Ureter (tissue), 1 donor: ENCODE measurements around the gene PQBP1. TPM values are rescaled to one million over a fixed set of nuclear protein-coding genes. Genes with fewer than 3 reads are reported as not detected.

Experiments used
- DNase-seq: peaks from one replicate; pipeline ENCODE4 v3.0.0-alpha.2; 2020; ENCODE audit warnings: low spot score
- total RNA-seq: library from RNA; stranded (reverse); gene quantifications from one replicate; pipeline ENCODE4 v1.2.4, GENCODE V29; 2023
- donor health status: DM: yes; HTN: yes; CAD: no.

Gene PQBP1
- total RNA-seq, 1 donor from 2014 or later, result 65.1 TPM

DNA sequence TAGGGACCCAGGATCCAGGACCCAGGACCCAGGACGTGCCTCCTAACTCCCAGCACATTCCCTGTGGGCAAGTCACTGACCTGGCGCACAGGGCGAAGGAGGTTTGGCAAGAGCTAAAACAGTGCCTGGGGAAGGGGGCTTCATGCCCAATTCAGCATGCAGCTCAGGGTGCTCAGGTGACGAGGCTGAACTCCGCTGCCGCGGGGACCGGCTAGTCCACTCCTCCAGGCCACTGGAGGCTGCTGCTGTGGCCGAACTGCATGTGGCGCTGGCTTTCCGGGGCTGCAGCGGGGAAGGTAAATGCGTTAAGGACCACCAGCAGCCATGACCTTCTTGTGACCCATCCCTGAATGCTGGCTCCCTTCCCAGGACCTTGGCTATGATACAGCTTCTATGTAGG, 26.0 kb downstream of the PQBP1 start:
- DNase-seq, result no peak

DNA sequence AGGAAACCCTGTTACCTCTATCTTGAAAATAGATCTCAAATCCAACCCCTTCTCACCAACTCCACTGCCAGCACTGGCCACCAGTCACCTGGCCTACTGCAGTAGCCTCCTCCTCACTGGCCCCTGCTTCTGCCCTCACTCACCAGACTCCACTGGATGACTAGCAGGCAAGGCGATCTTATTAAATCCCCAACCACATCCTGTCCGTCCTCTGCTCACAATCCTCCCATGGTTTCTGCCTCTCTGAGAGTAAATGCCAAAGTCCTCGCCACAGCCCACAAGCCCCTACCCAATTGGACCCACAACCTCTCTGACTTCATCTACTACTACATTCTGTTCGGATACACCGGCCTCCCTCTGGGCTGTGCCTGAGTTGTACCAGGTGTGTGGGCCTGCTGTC, 26.5 kb downstream of the PQBP1 start:
- no peak for DNase-seq

DNA sequence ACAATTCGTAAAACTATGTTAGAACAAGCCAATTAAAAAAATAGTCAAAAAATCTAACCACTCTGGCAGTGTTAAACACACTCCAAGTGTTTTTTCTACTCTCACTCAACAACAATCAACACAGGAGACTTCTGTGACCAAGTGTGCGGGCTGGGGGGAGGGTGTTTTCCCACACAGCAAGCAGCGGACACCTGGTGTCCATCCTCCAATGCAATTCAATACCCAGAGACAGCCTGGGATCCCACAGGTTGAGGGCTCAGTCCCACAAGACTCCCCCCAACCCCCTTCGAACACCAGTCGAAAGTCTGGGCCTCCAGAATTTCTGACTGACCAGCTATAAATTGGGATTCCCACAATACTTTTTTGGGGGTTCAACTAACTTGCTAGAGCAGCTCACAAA, 29.4 kb downstream of the PQBP1 start:
- no peak for DNase-seq

DNA sequence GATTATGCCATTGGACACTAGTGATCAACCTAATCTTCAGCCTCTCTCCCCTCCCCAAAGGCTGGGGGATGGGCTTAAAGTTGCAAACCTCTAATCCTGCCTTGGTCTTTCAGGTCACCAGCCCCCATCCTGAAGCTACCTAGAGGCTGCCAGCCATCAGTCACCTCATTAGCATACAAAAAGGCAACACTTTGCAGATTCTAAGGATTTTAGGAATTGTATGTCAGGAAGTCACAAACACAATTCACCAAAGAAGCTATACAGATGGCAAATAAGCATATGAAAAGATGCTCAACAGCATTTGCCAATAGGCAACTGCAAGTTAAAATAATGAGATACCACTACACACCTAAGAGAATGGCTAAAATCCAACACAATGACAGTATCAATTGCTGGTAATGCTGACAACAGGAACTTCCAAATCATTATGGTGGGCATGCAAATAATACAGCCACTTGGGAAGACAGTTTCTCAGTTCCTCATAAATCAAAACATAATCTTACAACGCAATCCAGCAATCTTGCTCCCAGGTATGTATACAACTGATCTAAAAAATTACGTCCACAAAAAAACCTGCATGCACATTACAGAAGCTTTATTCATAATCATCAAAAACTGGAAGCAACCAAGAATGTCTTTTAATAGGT, 30.1 kb downstream of the PQBP1 start:
- DNase-seq, result no peak

DNA sequence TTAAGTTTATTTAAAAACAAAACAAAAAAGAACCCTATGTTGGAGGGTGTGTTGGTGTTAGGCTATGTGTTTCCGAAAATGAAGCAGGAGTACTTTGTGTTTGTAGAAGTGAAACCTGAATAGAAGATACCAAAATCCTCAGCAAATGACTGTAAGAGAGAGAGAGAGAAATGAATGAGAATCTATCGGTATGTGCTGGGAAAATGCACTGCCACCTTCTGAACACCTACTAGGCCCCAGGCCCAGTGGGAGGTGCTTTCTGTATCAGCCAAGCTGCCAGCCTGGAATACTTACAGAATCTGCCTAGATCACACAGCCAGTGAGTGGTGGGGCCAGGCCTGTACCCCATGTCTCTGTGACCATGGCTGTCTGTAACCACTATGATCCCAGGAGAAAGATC, 36.0 kb downstream of the PQBP1 start:
- no peak for DNase-seq

DNA sequence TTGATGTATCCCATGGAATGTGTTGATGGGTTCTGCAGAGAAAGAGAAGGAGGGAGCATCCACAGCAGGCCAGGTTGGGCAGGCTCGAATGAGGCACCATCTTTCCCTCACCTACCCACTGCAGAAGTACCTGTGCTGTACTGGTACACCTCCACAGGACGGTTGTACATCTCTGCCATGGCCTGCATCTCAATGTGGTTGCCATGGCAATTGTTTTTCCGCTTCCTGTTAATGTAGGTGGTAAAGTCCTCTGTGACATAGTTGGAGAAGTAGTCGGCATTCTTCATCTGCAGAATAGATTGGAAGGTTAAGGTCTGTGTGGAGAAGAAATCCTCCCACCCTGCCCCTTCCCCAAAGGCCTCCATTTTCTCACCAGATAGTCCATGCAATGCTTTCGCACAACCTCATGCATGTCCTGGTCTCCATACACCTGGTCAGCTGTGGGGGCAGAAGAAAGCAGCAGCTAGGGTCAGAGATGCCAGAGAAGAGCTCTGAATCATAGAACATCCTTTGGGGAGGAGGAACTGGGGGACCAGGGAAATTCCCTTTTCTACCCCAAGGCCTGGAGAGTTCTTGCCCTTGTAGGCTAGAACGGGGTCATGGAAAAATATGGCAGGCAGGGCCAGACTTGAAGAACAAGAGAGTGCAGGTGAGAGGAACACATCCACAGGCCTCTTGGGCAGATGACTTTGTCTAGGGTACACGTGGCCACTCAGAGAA, 37.0 kb downstream of the PQBP1 start:
- DNase-seq, result no peak

DNA sequence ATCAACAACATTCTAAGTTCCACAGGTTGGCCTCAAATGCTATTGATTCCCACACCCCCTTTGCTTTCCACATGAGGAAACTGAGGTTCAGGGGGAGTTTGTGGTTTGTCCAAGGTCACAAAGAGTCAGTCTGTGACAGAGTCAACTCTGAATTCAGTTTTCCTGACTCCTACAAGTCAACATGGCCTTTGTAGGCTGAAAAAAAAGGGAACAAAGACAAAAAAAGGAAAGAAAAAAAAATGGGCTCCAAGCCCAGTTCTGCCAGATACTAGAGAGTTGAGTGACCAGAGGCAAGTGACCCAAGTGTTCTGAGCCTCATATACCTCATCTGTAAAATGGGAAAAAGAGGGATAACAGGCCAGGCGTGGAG, 37.6 kb downstream of the PQBP1 start:
- DNase-seq, result no peak

DNA sequence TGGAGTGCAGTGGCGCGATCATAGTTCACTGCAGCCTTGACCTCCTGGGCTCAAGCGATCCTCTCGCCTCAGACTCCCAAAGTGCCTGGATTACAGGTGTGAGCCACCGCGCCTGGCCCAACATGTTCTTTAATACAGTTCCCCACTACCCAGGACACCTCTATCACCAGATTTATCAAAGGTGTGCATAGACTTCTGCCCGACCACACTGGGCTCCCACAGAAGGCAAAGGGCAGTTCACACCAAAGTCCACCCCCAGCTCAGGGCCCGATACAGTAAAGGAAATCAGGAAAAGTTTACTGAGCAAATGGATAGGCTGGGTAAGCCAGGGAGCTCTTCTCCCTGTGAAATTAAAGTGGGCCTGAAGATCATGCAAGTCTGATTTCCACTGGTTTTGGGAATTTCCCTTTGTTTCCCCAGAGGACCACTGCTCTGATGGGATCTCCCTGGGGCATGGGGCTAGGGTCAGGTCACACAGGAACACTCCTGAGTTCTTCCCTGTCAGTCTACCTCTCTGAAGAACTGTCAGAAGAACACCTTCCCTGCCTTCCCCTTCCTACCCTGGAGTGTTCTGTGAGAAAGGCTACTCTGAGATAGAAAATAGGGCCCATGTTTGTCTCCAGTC, 38.8 kb downstream of the PQBP1 start:
- no peak for DNase-seq

DNA sequence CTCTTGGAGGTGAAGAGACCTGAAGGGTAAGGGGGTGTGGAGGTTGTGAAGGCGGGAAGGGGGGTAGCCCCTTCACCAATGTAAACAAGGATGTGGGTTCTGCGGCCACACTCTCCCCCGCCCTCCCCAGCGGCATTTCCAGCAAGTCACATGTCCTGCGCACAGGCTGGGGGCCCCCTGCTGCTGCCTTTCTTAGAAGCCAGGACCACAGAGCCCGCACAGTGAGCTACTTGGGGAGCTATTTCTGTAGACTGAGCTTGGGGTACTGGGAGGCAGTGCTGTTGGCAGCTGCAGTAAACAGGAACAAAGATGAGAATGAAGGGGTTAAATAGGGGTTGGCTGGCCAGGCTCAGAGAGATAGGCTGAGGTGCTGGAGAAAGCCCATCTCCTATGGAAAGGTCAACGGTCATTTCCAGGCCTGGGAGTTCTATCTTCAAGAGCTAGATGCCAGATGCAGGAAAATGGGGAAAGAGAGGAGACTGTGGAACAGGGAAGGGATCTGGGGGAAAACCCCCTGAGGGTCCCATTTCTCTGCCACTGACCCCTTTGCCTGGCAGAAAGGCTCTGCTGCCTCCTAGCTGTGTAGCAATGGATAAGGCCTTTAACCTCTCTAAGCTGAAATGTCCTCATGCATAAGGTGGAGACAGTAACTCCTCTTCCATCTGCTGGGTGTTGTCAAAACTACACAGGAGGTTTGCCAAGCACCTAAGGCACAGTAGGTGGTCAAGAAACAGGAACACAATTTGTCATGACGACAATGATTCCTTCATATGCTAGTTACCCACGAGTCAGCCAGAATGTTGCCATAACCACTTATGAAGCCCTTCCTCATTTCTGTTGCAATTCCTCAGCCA, 39.6 kb downstream of the PQBP1 start:
- DNase-seq, result peak; percentile 66

DNA sequence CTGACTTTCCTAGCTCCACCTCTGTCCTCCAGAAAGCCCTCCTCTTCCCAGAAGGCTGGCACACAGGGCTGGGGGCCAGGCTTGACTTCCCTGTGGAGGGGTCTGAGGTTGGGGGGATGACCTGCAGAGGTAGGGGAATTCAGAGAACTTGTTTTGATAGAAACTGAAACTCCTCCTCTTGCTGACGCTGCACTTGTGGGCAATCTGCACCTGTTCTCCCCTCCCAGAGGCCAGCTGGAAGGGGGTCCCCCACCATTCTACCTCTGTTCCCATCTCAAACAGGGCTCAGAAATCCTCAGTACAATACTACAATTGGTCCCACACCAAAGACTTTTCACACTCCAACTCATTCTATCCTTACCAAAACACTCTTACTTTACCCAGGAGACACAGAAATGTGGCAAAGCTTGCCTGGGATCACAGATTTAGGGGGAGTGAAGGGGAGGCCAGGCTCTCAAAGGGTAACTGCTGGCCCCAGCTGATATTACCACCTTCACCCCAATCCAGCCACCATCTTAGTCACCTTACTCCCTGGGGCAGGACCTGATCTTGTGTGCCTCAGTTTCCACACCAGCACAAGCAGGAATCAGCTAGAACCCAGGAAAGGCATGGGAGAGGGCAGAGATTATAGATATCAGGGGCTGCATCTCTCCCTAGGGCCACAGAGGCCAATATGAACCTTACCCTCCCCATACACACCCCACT, 41.1 kb downstream of the PQBP1 start:
- DNase-seq, result no peak

DNA sequence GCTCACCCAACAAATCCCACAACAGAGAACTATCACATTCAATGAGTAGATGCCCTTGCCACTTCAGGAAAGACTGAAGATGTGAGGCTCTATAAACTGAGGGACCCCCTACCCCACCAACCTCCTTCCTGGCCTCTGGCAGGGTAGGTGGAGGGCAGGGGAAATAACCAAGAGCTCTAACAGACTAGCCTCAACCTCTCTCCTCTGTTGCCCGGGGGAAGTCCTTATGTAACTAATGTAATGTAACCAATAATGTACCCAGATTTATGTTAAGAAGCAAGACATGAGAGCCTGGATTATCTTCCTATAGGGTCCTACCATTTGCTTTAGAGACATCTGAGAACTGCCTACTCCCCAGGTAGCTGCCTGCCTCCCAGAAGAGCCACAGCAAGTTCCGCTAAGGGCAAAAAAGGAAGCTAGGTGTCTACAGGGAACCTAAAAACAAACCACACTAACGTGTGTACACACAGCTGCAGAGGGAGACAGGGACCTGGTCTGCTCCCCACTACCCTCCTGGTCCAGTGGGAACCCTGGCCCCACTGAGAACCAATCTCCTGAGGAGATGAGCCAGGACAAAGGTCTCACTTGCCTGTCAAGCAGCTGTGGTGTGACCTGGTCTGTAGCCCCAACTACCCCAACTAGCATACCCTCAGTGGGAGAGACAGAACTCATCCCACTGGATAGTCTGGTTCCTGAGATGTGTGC, 41.9 kb downstream of the PQBP1 start:
- no peak for DNase-seq

DNA sequence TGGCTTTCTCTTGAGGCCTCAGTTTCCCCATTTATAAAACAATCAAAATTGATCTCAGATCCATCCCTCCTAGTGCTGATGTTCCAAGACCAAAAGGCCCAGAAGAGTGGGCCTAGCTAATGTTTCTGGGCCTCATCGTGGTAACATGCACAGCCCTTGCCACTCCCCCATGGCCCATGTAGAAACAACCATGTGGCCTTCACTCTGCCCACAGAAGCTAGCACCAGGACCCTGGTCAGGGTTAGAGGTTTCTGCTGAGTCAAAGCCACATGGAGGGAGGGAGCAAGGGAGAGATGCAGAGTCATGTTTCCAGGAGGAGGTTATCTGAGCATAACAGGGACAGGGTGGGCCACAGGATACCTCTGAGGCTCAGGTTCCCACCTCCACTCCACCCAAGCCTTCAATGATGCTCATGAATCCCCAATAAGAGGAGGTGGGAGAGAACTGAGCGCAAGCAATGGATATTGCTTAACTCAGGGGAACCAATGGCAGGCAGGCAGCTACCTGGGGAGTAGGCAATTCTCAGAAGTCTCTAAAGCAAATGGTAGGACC, 42.8 kb downstream of the PQBP1 start:
- no peak for DNase-seq

DNA sequence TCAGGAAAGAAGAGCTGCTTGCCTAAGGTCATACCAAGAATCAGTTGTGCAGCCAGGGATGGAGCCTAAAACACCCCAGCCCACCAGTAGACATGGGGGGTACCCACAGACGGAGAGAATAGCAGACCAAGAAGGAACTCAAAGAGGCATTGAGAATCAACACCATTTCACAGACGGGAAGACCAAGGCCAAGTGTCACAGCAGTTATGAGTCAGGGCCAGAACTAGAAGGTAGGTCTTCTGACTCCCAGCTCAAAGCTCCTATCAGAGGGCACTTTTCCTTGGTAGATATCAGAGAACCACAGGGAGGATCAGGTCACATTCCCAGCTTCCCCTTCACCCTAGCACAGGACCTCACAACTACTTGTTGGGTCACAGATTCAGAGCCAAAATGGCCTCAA, 45.2 kb downstream of the PQBP1 start:
- no peak for DNase-seq

DNA sequence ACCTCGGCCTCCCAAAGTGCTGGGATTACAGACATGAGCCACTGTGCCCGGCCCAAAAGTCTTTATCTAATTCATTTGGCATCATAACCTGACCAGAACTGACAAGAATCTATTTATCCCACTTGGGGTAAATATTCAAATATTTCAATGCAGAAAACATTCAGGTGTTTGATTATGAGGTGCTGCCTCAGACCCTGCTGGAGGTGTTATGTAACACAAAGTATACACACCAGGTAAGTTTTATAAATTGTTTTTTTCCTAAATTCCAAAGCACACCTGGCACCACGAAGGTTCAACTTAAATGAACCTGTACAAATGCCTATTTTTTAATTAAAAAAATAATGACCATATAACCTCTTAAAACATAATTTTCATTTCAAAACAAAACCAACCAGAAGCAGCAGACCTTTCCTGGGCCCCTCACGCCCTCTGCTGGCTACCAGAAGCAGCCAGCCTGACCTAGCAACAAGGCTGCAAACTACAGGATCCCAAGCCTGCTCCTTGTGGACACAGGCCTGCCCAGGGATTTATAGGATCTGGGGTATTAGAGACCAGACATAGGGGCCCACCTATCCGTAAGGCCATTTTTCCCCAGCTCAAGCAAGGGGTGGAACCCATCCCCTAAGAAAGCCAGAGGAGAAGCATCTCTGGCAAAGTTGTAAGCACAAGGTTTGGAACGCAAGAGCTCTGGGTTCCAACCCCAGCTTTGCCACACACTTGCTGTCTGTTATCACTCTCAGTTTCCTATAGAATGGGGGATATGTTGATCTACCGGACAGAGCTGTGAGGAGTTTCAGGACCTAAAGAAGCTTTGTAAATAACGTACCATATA, 48.0 kb downstream of the PQBP1 start:
- peak; percentile 54 for DNase-seq

DNA sequence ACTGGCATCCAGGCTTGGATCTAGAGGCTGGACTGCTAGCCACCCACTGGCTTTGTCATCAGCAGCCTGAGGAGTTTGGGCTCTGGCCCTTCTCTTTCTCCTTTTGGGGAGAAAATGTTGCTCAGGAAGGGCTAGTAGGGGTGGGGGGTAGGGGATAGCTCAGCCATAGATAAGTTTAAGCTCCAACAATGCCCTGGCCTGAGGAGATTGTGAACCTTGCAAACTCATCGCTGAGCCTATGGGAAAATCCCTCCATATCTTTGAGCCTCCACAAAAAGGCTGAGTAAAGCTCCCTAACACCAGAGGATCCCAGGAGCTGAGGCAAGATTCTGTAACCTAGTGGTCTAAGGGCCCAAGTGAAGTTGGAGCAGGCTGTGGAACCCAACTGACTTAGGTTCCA, 50.9 kb downstream of the PQBP1 start:
- no peak for DNase-seq

Other genes starting within 250 kb of the PQBP1 start
- gene WAS, start 214.1 kb upstream of the PQBP1 start, total RNA-seq, result 4.8 TPM
- 4.1 TPM for gene SUV39H1, start 201.2 kb upstream of the PQBP1 start, total RNA-seq
- gene GLOD5, start 136.2 kb upstream of the PQBP1 start, total RNA-seq, result not detected
- not detected for gene GATA1, start 111.3 kb upstream of the PQBP1 start, total RNA-seq
- gene HDAC6, start 95.9 kb upstream of the PQBP1 start, total RNA-seq, result 96.8 TPM
- gene ERAS, start 71.4 kb upstream of the PQBP1 start, total RNA-seq, result not detected
- 4.5 TPM for gene PCSK1N, start 62.3 kb upstream of the PQBP1 start, total RNA-seq
- gene TIMM17B, start 162 bp upstream of the PQBP1 start, total RNA-seq, result 50.6 TPM
- 38.4 TPM for gene SLC35A2, start 13.7 kb downstream of the PQBP1 start, total RNA-seq
- 13.6 TPM for gene PIM2, start 21.1 kb downstream of the PQBP1 start, total RNA-seq
- 53.8 TPM for gene OTUD5, start 59.7 kb downstream of the PQBP1 start, total RNA-seq
- gene KCND1, start 73.9 kb downstream of the PQBP1 start, total RNA-seq, result 3.4 TPM
- gene GRIPAP1, start 104.3 kb downstream of the PQBP1 start, total RNA-seq, result 56.8 TPM
- 45.2 TPM for gene TFE3, start 145.4 kb downstream of the PQBP1 start, total RNA-seq
- gene CCDC120, start 161.1 kb downstream of the PQBP1 start, total RNA-seq, result 16.9 TPM
- gene PRAF2, start 176.1 kb downstream of the PQBP1 start, total RNA-seq, result 20.9 TPM
- gene WDR45, start 182.0 kb downstream of the PQBP1 start, total RNA-seq, result 60.8 TPM
- 18.2 TPM for gene GPKOW, start 225.8 kb downstream of the PQBP1 start, total RNA-seq